Measurements from ENCODE around the gene EIF2AK3. TPM values are rescaled to one million over a fixed set of nuclear protein-coding genes. Genes with fewer than 3 reads are reported as not detected.

EIF2AK3 gene
- total and polyA plus RNA-seq, 2 of the 8 experiments (the other 6 are each of a cell fraction or from before 2014, with no cell fraction given): 5.8 to 22.8 TPM

DNA sequence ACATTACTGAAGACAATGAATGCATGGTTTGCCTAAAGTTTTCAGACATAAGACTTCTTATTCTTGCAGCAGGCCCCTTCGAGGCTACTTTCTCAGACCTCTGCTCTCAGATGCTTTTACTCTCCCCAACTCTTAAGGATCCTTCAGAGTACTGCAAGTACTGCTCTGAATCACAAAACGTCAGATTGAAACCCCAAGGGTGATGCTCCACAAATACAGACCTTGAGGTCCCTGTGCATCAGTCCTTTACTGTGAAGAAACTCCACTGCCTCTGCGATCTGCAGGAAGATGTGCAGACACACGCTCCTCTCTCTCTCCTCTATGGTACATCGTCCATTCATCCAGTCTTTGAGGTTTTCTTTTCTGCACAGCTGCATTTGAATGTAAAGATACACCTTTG lies 52.8 kb downstream of the EIF2AK3 start:
- no peak overlapping the region for H3K4me2 ChIP-seq (ENCODE audit: insufficient read depth in 1 of 2, low read depth in 2 of 2, low read length in 2 of 2)
- no peaks in the 10 kb centered on the region for H3K79me2 ChIP-seq (ENCODE audit: control insufficient read depth in 1 of 2, insufficient read depth in 2 of 2, low read length in 2 of 2)
- no peak overlapping the region for H2AK5ac ChIP-seq (ENCODE audit: low read depth, low read length)
- H2BK5ac ChIP-seq (ENCODE audit: low read depth, low read length): no peak overlapping the region
- no peaks in the 10 kb centered on the region for H3K4me1 ChIP-seq (replicated peaks in 1 of 4; ENCODE audit: control insufficient read depth in 3 of 4, insufficient read depth in 4 of 4, low read length in 3 of 4)
- ChIA-PET POLR2A (ENCODE audit: partially characterized antibody) (no interaction called here), CTCF (ENCODE audit: partially characterized antibody) (interaction anchor here (1.1 to 1.6 kb wide), 2 partner anchors 13 to 95 kb away, joined by 3 to 6 read pairs; no protein-coding TSS in a partner anchor)
- H4K8ac ChIP-seq (ENCODE audit: extremely low read depth, insufficient read depth, low read length): no peak overlapping the region
- no peak overlapping the region for H2BK120ac ChIP-seq (replicated peaks; ENCODE audit: low read depth, low read length)
- H2AFZ ChIP-seq (ENCODE audit: low read length): no peak overlapping the region
- H4K5ac ChIP-seq (ENCODE audit: insufficient read length, low read depth, low read length): no peak overlapping the region
- no peak overlapping the region for H3K9ac ChIP-seq (replicated peaks in 1 of 4; ENCODE audit: extremely low read depth in 1 of 4, low read depth in 3 of 4, low read length in 3 of 4)
- H3K14ac ChIP-seq (ENCODE audit: insufficient read length): no peak overlapping the region
- H4K20me1 ChIP-seq (replicated peaks in 1 of 2; ENCODE audit: control insufficient read depth in 1 of 2, insufficient read depth in 2 of 2, low read length in 2 of 2): peaks cover 0 to 3% of the 10 kb centered on the region in 2 experiments
- H4K91ac ChIP-seq (replicated peaks; ENCODE audit: insufficient read length, low read length): no peak overlapping the region
- H3K4ac ChIP-seq (replicated peaks; ENCODE audit: insufficient read length, low read depth, low read length): no peak overlapping the region
- no peak overlapping the region for H3K4me3 ChIP-seq (ENCODE audit: extremely low read depth in 1 of 4, insufficient read depth in 2 of 4, low read depth in 3 of 4, low read length in 4 of 4)
- no peak for TF ChIP-seq CBX5 (IDR thresholded peaks at IDR 0.05; ENCODE audit: low read depth, low read length)
- TF ChIP-seq ASH2L (IDR thresholded peaks at IDR 0.05; ENCODE audit: low read length): no peak
- no peak for TF ChIP-seq HDAC6 (IDR thresholded peaks at IDR 0.05; ENCODE audit: low read depth, low read length)
- H2BK12ac ChIP-seq (ENCODE audit: low read depth, low read length): no peak overlapping the region
- H3K9me3 ChIP-seq (ENCODE audit: insufficient read depth in 2 of 2, low read depth in 1 of 2, low read length in 1 of 2): no peaks in the 10 kb centered on the region
- H3K27ac ChIP-seq (ENCODE audit: low read depth, low read length): no peak overlapping the region
- H3K56ac ChIP-seq (replicated peaks; ENCODE audit: insufficient read length, low read depth, low read length): no peak overlapping the region
- no peak for DNase-seq (ENCODE audit: low read depth in 1 of 2, low spot score in 2 of 2)
- no peaks in the 10 kb centered on the region for H3K27me3 ChIP-seq (replicated peaks in 1 of 4; ENCODE audit: control insufficient read depth in 3 of 4, extremely low read depth in 1 of 4, insufficient read depth in 3 of 4, low read length in 3 of 4)
- H3K23ac ChIP-seq (ENCODE audit: insufficient read length): no peak overlapping the region
- H3K18ac ChIP-seq (ENCODE audit: extremely low read depth, low read length): no peak overlapping the region
- peaks cover 2% of the 10 kb centered on the region; the same call in 1 of the 2 replicates for H3K79me1 ChIP-seq (ENCODE audit: low read depth, low read length)
- peaks cover 10 to 49% (median 31%) of the 10 kb centered on the region in 4 experiments for H3K36me3 ChIP-seq (ENCODE audit: control insufficient read depth in 2 of 4, insufficient read depth in 4 of 4, low read length in 3 of 4)
- WGBS, 2 experiments (ENCODE audit: extremely low coverage in 1 of 2, insufficient coverage in 1 of 2, insufficient read length in 1 of 2, insufficient replicate concordance in 2 of 2, low coverage in 1 of 2, low lambda C conversion rate in 2 of 2, missing lambda C conversion rate in 1 of 2): 86% methylated on average over 5 of the region's 5 CpGs; no CpG with 5 or more reads in 1 of the 2 experiments
- FAIRE-seq: no peak
- H3K23me2 ChIP-seq (ENCODE audit: low read depth, low read length): no peaks in the 10 kb centered on the region
- no peak overlapping the region for H2BK15ac ChIP-seq (ENCODE audit: low read length)
- no peak overlapping the region for H2BK20ac ChIP-seq (ENCODE audit: low read length)

Data from H1 (cell line).